SKM-1 (cell line): ENCODE measurements around the gene GPR107.
"Not testable (repeated sequence)": the region's sequence is repeated elsewhere in the genome, so short reads cannot be mapped to it uniquely, and the experiment has no call there.

Experiments used
- DNase-seq: peaks from one replicate; lab custom pipeline; 2025; ENCODE audit not compliant: unreplicated experiment; lab: John Stamatoyannopoulos, UW

Gene GPR107

GRCh38 chr9:130053504-130054324 lies at the start of gene GPR107:
Gene GPR107, plus strand, starts transcription at chr9:130053906. Its CDS starts 27 bp downstream, at chr9:130053933.
- DNase-seq, result peak; percentile 53

DNA sequence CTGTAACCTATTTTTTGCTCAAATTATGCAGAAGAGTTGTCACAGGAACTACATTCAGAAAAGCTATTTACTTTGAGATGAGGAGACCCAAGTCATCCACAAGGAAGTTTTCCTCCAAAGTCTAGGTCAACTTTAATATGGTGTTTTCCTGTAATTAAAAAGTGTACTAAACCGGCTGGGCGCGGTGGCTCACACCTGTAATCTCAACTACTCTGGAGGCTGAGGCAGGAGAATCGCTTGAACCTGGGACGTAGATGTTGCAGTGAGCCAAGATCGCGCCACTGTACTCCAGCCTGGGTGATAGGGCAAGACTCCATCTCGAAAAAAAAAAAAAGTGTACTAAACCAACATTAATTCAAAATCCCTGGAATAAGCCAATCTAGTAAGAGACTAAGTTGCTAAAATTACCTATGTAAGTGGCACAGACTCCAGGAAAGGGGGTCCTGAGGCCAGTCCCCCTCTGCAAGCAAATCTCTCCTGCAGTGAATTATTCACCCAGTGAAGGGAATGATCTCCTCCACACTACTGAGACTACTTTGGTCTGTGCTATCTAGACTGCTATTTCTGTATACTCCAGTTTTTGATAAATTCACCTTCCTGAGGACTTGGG lies 49.7 kb upstream of the GPR107 start:
- DNase-seq, result no peak

DNA sequence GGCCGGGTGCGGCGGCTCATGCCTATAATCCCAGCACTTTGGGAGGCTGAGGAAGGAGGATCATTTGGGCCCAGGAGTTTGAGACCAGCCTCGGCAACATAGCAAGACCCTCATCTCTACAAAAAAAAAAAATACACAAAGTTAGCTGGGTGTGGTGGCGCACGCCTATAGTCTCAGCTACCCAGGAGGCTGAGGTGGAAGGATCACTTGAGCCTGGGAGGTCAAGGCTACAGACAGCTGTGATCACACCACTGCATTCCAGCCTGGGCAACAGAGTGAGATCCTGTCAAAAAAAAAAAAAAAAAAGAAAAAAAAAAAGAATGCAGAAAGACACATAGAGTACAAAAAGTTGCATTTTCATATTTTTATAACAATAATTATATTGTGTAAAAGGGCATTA lies 46.8 kb upstream of the GPR107 start:
- DNase-seq, result not testable (repeated sequence)

DNA sequence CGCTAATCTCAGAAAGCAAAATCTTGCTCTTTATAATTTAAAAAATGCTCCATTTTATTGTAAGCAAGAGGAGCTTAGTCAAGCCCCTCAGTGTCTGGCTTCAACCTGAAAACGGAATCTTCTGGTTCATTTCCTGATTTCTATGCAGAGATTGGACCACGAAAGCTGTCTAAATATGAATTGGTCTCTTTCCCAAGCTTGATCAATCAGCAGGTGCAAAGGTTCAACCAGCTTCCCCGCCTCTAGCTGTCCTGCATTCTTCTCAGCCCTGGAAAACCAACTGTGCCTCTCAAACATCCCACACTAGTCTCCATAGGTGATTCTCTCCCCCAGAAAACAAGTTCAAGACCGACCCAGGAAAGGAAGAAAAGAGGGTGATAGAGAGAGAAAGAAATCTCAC lies 45.2 kb upstream of the GPR107 start:
- no peak for DNase-seq

DNA sequence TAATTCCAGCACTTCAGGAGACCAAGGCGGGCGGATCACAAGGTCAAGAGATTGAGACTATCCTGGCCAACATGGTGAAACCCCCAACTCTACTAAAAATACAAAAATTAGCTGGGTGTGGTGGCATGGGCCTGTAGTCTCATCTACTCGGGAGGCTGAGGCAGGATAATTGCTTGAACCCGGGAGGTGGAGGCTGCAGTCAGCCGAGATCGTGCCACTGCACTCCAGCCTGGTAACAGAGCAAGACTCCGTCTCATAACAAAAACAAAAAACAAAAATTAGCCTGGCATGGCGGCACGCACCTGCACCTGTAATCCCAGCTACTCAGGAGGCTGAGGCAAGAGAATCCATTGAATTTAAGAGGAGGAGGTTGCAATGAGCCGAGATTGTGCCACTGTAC lies 44.2 kb upstream of the GPR107 start:
- DNase-seq, result not testable (repeated sequence)

- no peak for DNase-seq
These were observed 43.3 kb upstream of the GPR107 start for GRCh38 chr9:130010151-130010988.

DNA sequence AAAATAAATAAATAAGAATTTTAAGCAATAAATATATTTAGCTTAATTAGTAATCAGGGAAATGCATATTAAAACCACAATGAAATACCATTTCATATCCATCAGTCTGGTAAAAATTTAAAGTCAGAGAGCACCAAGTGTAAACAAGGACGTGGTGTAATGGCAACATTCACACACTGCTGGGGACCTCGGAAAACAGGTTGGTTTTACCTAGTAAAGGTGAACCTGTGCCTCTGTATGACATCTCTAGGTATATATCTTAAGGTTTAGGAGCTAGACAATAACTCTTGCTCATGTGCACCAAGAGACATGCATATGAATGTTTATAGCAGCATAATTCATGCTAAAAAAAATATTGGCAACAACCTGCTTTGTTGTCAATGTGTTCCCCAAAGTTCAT lies 40.4 kb upstream of the GPR107 start:
- no peak for DNase-seq

DNA sequence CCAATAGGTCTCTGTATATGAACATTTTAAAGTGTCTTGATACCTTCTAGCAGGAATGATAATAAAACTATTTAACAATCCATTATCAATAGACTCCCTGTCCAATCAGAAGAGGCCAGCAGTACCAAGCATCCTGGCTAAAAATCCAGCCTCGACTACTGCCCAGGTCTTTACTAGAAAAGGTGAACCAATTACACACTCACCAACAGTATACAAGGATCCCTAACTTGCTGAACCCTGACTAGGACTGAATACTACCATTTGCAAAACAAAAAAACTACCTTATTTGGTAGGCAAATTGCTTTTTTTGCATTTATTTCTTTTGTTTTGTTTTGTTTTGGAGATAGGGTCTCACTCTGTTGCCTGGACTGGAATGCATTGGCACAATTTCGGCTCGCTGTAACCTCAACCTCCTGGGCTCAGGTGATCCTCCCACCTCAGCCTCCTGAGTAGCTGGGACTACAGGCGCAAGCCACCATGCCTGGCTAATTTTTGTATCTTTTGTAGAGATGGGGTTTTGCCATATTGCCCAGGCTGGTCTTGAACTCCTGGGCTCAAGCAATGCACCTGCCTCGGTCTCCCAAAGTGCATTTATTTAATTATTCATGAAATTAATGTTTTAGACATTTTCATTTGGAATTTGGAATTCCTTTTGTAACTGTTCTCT lies 38.2 kb upstream of the GPR107 start:
- DNase-seq, result no peak

DNA sequence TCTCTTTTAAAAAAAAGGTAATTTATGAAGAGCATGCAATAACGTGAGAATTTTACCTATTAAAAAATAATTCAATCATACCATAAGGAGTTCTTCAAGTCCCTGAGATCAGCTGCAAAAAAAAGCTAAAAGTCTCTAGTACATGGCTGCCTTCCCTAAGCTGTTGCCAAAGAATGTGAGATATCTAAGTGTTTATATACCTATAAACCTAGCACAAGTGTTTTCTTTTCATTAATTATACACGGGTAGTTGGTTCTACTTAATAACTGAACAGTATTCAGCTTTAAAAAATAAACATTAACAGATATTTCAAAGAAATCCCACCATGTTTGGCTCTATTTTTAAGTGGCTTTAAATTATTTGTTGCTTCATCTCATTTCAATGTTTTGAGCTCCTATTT lies 36.6 kb upstream of the GPR107 start:
- no peak for DNase-seq

GRCh38 chr9:130017510-130017909 lies 36.2 kb upstream of the GPR107 start:
- not testable (repeated sequence) for DNase-seq

DNA sequence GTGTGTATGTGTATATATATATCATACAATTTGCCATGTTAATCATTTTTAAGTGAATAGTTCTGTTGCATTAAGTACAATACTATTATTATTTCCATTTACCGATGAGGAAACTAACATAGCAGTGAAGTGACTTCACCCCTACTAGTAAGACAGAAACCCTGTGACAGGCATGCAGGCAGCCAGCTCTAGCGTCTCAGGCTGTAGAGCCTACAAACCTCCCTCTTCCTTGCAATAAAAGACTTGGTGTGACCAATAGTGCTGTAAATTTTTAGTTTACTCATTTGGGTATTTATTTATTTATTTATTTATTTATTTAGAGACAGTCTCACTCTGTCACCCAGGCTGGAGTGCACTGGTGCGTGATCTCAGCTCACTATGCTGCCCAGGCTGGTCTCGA lies 35.4 kb upstream of the GPR107 start:
- no peak for DNase-seq

DNA sequence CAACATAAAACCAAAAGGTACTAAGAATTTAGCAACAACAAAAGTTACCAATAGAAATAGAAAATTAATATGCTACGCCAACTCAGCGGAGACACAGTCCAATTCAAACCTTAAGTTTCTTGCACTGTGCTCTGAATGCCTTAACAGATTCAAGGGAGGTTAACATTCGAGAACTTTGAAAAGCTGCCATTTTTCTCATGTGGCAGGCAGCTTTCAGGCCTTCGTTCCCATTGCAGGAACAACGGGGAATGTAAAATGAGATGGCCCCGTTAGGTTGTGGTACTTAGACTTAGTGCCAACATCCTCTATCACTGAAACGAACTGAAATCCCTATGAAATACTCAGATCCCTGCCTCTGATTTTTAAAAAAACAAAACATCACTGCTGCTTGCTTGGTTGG lies 33.1 kb upstream of the GPR107 start:
- no peak for DNase-seq

GRCh38 chr9:130021123-130021522 lies 32.6 kb upstream of the GPR107 start:
- DNase-seq, result no peak

DNA sequence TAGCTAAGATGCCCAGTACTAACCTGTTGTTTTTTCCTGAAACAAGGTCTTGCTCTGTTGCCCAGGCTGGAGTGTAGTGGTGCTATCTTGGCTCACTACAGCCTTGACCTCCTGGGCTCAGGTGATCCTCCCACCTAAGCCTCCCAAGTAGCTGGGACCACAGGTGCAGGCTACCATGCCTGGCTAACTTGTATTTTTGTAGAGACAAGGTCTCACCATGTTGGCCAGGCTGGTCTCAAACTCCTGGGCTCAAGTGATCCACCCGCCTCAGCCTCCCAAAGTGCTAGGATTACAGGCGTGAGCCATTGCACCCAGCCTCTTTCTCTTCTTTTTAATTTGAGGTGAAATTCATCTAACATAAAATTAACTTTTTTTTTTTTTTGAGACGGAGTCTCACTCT lies 31.9 kb upstream of the GPR107 start:
- not testable (repeated sequence) for DNase-seq

GRCh38 chr9:130022566-130023143 lies 31.1 kb upstream of the GPR107 start:
- no peak for DNase-seq

DNA sequence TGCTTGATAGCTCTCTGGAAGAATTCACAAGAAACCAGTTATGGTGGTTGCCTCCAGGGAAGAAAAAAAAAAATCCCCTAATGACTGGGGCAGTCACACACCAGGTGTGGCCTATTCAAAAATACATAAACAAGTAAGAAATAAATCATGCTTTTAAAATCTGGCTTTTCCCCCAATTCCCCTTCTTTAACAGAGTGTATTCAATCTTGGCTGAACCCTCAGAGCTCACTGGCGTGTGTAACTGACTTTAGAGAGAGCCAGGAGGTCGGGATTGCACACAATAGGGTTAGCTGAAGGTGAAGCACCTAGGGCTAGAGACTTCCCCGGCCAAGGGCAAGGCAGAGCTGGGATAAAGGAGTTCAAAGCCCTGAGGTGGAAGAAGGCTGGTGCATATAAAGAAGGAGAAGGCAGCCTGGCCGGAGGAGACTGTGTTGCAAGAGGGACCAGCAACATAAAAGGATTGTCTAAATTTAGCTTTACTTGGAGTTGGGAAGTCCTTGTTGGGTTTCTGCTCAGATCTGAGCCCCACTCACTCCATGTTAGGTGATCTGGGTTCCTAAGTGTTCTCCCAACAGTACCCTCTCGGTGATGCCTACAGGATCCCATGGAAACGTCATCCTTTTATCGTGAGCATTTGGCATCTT lies 30.4 kb upstream of the GPR107 start:
- no peak for DNase-seq

- no peak for DNase-seq
These were observed 29.6 kb upstream of the GPR107 start for GRCh38 chr9:130023994-130024596.

- DNase-seq, result no peak
These were observed 29.1 kb upstream of the GPR107 start for GRCh38 chr9:130024597-130024994.

- no peak for DNase-seq
These were observed 26.9 kb upstream of the GPR107 start for GRCh38 chr9:130026583-130027340.
